HG03060 (cell line): Measurements from ENCODE around the gene PEX11A.

Experiments
- ATAC-seq: cut with Tn5 transposase; IDR thresholded peaks from one replicate; pipeline ENCODE4 v1.9.1; 2021; ENCODE audit warnings: low read depth, moderate number of reproducible peaks; ENCODE audit not compliant: unreplicated experiment

PEX11A gene

GRCh38 chr15:89657686-89658200 is 32.8 kb downstream of the PEX11A start:
- no peak for ATAC-seq

- no peak for ATAC-seq
These were observed 34.3 kb downstream of the PEX11A start for GRCh38 chr15:89656116-89656815.

- no peak for ATAC-seq
These were observed 35.4 kb downstream of the PEX11A start, which contains the start of gene KIF7 for GRCh38 chr15:89654847-89655805. KIF7 (minus strand) TSS chr15:89655467; CDS start chr15:89652930, 2,537 bp downstream.

GRCh38 chr15:89654301-89654761 is 36.2 kb downstream of the PEX11A start:
- no peak for ATAC-seq

- ATAC-seq: no peak
These were observed 37.0 kb downstream of the PEX11A start for GRCh38 chr15:89653578-89653977.

- ATAC-seq: no peak
These were observed 37.9 kb downstream of the PEX11A start for GRCh38 chr15:89652666-89653065.

GRCh38 chr15:89652131-89652530 is 38.4 kb downstream of the PEX11A start:
- no peak for ATAC-seq

- ATAC-seq: no peak
These were observed 40.8 kb downstream of the PEX11A start for GRCh38 chr15:89649716-89650115.

GRCh38 chr15:89649013-89649625 is 41.4 kb downstream of the PEX11A start:
- no peak for ATAC-seq

GRCh38 chr15:89648106-89649012 is 42.2 kb downstream of the PEX11A start:
- no peak for ATAC-seq

GRCh38 chr15:89647191-89647851 is 43.2 kb downstream of the PEX11A start:
- no peak for ATAC-seq

- ATAC-seq: no peak
These were observed 44.0 kb downstream of the PEX11A start for GRCh38 chr15:89646416-89647141.

GRCh38 chr15:89645680-89646079 is 44.9 kb downstream of the PEX11A start:
- ATAC-seq: no peak

GRCh38 chr15:89642106-89642505 is 48.4 kb downstream of the PEX11A start:
- ATAC-seq: no peak

GRCh38 chr15:89641053-89641452 is 49.5 kb downstream of the PEX11A start:
- no peak for ATAC-seq

- ATAC-seq: no peak
These were observed 50.3 kb downstream of the PEX11A start for GRCh38 chr15:89640245-89640644.

- no peak for ATAC-seq
These were observed 57.0 kb downstream of the PEX11A start for GRCh38 chr15:89633585-89633984.

- ATAC-seq: no peak
These were observed 57.8 kb downstream of the PEX11A start for GRCh38 chr15:89632563-89633430.
